ENCODE results near the gene INSRR.

INSRR gene

GRCh38 chr1:156862584-156862983, 3.7 kb upstream of the INSRR start:
- H3K36me3 ChIP-seq (ENCODE audit: insufficient read depth, low read length): no peaks in the 10 kb centered on the region
- no peak overlapping the region for H2AFZ ChIP-seq (ENCODE audit: low read depth, low read length)
- no peaks in the 10 kb centered on the region for H3K9me3 ChIP-seq (ENCODE audit: insufficient read depth, low read length, severe bottlenecking)
- H4K20me1 ChIP-seq (ENCODE audit: insufficient read depth, low read length): peaks cover 11% of the 10 kb centered on the region
- H3K4me3 ChIP-seq (ENCODE audit: low read depth in 1 of 2, low read length in 2 of 2): no peak overlapping the region
- DNase-seq (no peak), ATAC-seq (ENCODE audit: insufficient read depth, low read depth) (no peak)
- H3K27ac ChIP-seq (ENCODE audit: low read length): no peak overlapping the region
- TF ChIP-seq, protein P1, sequence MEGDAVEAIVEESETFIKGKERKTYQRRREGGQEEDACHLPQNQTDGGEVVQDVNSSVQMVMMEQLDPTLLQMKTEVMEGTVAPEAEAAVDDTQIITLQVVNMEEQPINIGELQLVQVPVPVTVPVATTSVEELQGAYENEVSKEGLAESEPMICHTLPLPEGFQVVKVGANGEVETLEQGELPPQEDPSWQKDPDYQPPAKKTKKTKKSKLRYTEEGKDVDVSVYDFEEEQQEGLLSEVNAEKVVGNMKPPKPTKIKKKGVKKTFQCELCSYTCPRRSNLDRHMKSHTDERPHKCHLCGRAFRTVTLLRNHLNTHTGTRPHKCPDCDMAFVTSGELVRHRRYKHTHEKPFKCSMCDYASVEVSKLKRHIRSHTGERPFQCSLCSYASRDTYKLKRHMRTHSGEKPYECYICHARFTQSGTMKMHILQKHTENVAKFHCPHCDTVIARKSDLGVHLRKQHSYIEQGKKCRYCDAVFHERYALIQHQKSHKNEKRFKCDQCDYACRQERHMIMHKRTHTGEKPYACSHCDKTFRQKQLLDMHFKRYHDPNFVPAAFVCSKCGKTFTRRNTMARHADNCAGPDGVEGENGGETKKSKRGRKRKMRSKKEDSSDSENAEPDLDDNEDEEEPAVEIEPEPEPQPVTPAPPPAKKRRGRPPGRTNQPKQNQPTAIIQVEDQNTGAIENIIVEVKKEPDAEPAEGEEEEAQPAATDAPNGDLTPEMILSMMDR (IDR thresholded peaks at IDR 0.05; ENCODE audit: borderline replicate concordance, extremely low read depth, low read length, poor library complexity, severe bottlenecking): no peak
- no peak for TF ChIP-seq EZH2 (IDR thresholded peaks at IDR 0.05; ENCODE audit: borderline replicate concordance, low read depth, low read length, severe bottlenecking)
- H3K79me2 ChIP-seq (ENCODE audit: insufficient read depth, low read length): no peaks in the 10 kb centered on the region
- peaks cover 46% of the 10 kb centered on the region for H3K27me3 ChIP-seq (ENCODE audit: insufficient read depth, low read length, poor library complexity)
- no peak overlapping the region for H3K9ac ChIP-seq (ENCODE audit: low read depth, low read length)
- no peak overlapping the region for H3K4me2 ChIP-seq (ENCODE audit: insufficient read depth, low read length)
- H3K4me1 ChIP-seq (ENCODE audit: insufficient read depth, low read length): peaks cover 20% of the 10 kb centered on the region

- H3K27ac ChIP-seq (ENCODE audit: low read length): no peak within 1 kb of the TSS
- ATAC-seq (ENCODE audit: insufficient read depth, low read depth) (peak; percentile 96), DNase-seq (peak; percentile 86)
- H4K20me1 ChIP-seq (ENCODE audit: insufficient read depth, low read length): peaks cover 11% of the 10 kb centered on the region
- peaks cover 20% of the 10 kb centered on the region for H3K4me1 ChIP-seq (ENCODE audit: insufficient read depth, low read length)
- no peaks in the 10 kb centered on the region for H3K9me3 ChIP-seq (ENCODE audit: insufficient read depth, low read length, severe bottlenecking)
- H3K4me3 ChIP-seq (ENCODE audit: low read depth in 1 of 2, low read length in 2 of 2): peak within 1 kb of the TSS in 1 of 2 experiments; percentile 41; a peak in 2 of 4 replicates
- H3K27me3 ChIP-seq (ENCODE audit: insufficient read depth, low read length, poor library complexity): peaks cover 56% of the 10 kb centered on the region
- no peaks in the 10 kb centered on the region for H3K79me2 ChIP-seq (ENCODE audit: insufficient read depth, low read length)
- H3K4me2 ChIP-seq (ENCODE audit: insufficient read depth, low read length): peak within 1 kb of the TSS; percentile 63
- H2AFZ ChIP-seq (ENCODE audit: low read depth, low read length): peak within 1 kb of the TSS; percentile 57
- peak within 1 kb of the TSS; percentile 25; the same call in 1 of the 2 replicates for H3K9ac ChIP-seq (ENCODE audit: low read depth, low read length)
- TF ChIP-seq EZH2 (IDR thresholded peaks at IDR 0.05; ENCODE audit: borderline replicate concordance, low read depth, low read length, severe bottlenecking): no peak
- TF ChIP-seq, protein P1 (IDR thresholded peaks at IDR 0.05; ENCODE audit: borderline replicate concordance, extremely low read depth, low read length, poor library complexity, severe bottlenecking): no peak
- no peaks in the 10 kb centered on the region for H3K36me3 ChIP-seq (ENCODE audit: insufficient read depth, low read length)
These were observed 1.9 kb upstream of the INSRR start, which contains the start of gene NTRK1 for GRCh38 chr1:156860628-156861423. NTRK1 (plus strand) TSS chr1:156860865; CDS start chr1:156860935, 70 bp downstream.

GRCh38 chr1:156860113-156860627, 1.3 kb upstream of the INSRR start:
- DNase-seq: peak; percentile 10
- H3K36me3 ChIP-seq (ENCODE audit: insufficient read depth, low read length): no peaks in the 10 kb centered on the region

More at GRCh38 chr1:156860113-156860627, 1.3 kb upstream of the INSRR start:
- Histone ChIP-seq H3K4me3 (ENCODE audit: low read depth in 1 of 2, low read length in 2 of 2) (peak overlapping the region in 1 of 2 experiments; percentile 41; a peak in 2 of 4 replicates), H4K20me1 (ENCODE audit: insufficient read depth, low read length) (peaks cover 11% of the 10 kb centered on the region), H3K9ac (ENCODE audit: low read depth, low read length) (no peak overlapping the region; the same call in 1 of the 2 replicates), H3K9me3 (ENCODE audit: insufficient read depth, low read length, severe bottlenecking) (no peaks in the 10 kb centered on the region), H3K4me1 (ENCODE audit: insufficient read depth, low read length) (peaks cover 20% of the 10 kb centered on the region), H2AFZ (ENCODE audit: low read depth, low read length) (peak overlapping the region; percentile 57), H3K4me2 (ENCODE audit: insufficient read depth, low read length) (peak overlapping the region; percentile 63), H3K79me2 (ENCODE audit: insufficient read depth, low read length) (no peaks in the 10 kb centered on the region), H3K27me3 (ENCODE audit: insufficient read depth, low read length, poor library complexity) (peaks cover 56% of the 10 kb centered on the region), H3K27ac (ENCODE audit: low read length) (no peak overlapping the region)
- ATAC-seq (ENCODE audit: insufficient read depth, low read depth): no peak
- TF ChIP-seq, protein P1 (IDR thresholded peaks at IDR 0.05; ENCODE audit: borderline replicate concordance, extremely low read depth, low read length, poor library complexity, severe bottlenecking): peak; percentile 53
- no peak for TF ChIP-seq EZH2 (IDR thresholded peaks at IDR 0.05; ENCODE audit: borderline replicate concordance, low read depth, low read length, severe bottlenecking)

Measured in DND-41 (cell line).